Kidney epithelial cell (primary cell): ENCODE results near the gene DHPS. TPM values are rescaled to one million over a fixed set of nuclear protein-coding genes. Genes with fewer than 3 reads are reported as not detected.

ENCODE experiments used
- DNase-seq: peaks from one replicate; pipeline ENCODE4 v3.0.0-alpha.2; 2010; ENCODE audit warnings: low read depth
- H3K27me3 ChIP-seq: 2 replicates; pipeline ENCODE4 v1.6.0; 2011; ENCODE audit warnings: low read length; ENCODE audit not compliant: control insufficient read depth, insufficient read depth
- H3K36me3 ChIP-seq: 2 replicates; pipeline ENCODE4 v1.5.1; 2011; ENCODE audit warnings: low read length; ENCODE audit not compliant: control insufficient read depth, insufficient read depth
- H3K4me3 ChIP-seq: 2 replicates; pipeline ENCODE4 v1.5.1; 2011; ENCODE audit warnings: low read depth, mild to moderate bottlenecking, control low read depth, low read length
- CTCF ChIP-seq: IDR thresholded peaks from 2 replicates; pipeline ENCODE4 v1.5.1; 2011; ENCODE audit warnings: mild to moderate bottlenecking, moderate library complexity, low read length, control low read depth, inconsistent platforms; ENCODE audit not compliant: insufficient read depth, poor library complexity, severe bottlenecking
- total RNA-seq: library from RNA; depleted of rRNA; stranded (reverse); fragments of >200 nt; gene quantifications from 2 replicates; pipeline ENCODE4 v1.2.3, GENCODE V29; 2015

Gene DHPS
- total RNA-seq, 1 donor from 2014 or later, result 127 TPM

- TF ChIP-seq CTCF, result no peak
- H3K36me3 ChIP-seq, result peaks cover 4% of the 10 kb centered on the region
- no peak for DNase-seq
- H3K4me3 ChIP-seq, result no peak overlapping the region
- H3K27me3 ChIP-seq, result no peaks in the 10 kb centered on the region
Observed at GRCh38 chr19:12667731-12668302, 13.9 kb downstream of the DHPS start.

- Histone ChIP-seq H3K36me3 (peaks cover 4% of the 10 kb centered on the region), H3K27me3 (no peaks in the 10 kb centered on the region), H3K4me3 (peak within 1 kb of the TSS; percentile 82)
- no peak for TF ChIP-seq CTCF
- no peak for DNase-seq
Observed at GRCh38 chr19:12666265-12667048, 15.2 kb downstream of the DHPS start, which contains the start of the genes MAN2B1 and WDR83. Gene MAN2B1 (minus strand): TSS chr19:12666742. CDS start chr19:12666701, 41 bp downstream. Gene WDR83 (plus strand): TSS chr19:12666807. CDS start chr19:12669791, 2,984 bp downstream.

- Histone ChIP-seq H3K27me3 (no peaks in the 10 kb centered on the region), H3K4me3 (peak overlapping the region; percentile 82), H3K36me3 (peaks cover 4% of the 10 kb centered on the region)
- DNase-seq, result no peak
- no peak for TF ChIP-seq CTCF
Observed at GRCh38 chr19:12665671-12666264, 15.9 kb downstream of the DHPS start.

GRCh38 chr19:12665281-12665573, 16.5 kb downstream of the DHPS start:
- no peak overlapping the region for H3K4me3 ChIP-seq
- TF ChIP-seq CTCF, result no peak
- no peaks in the 10 kb centered on the region for H3K27me3 ChIP-seq
- no peak for DNase-seq
- peaks cover 4% of the 10 kb centered on the region for H3K36me3 ChIP-seq

- TF ChIP-seq CTCF, result no peak
- DNase-seq, result no peak
- H3K27me3 ChIP-seq, result no peaks in the 10 kb centered on the region
- H3K4me3 ChIP-seq, result no peak overlapping the region
- H3K36me3 ChIP-seq, result peaks cover 4% of the 10 kb centered on the region
Observed at GRCh38 chr19:12664406-12665280, 17.0 kb downstream of the DHPS start.
